ENCODE data around the gene EPHA1. TPM values are rescaled to one million over a fixed set of nuclear protein-coding genes. Genes with fewer than 3 reads are reported as not detected.
"Not testable (repeated sequence)": the region's sequence is repeated elsewhere in the genome, so short reads cannot be mapped to it uniquely, and the experiment has no call there.

Gene EPHA1
- total RNA-seq, 1 donor, result 6.2 TPM

- no peak for DNase-seq (ENCODE audit: low read depth in 2 of 3, low spot score in 2 of 3)
Measured at GRCh38 chr7:143406002-143406357, 2.7 kb downstream of the EPHA1 start.

- no peak for DNase-seq (ENCODE audit: low read depth in 2 of 3, low spot score in 2 of 3)
Measured at GRCh38 chr7:143405173-143406001, 3.3 kb downstream of the EPHA1 start.

- not testable (repeated sequence) for DNase-seq (ENCODE audit: low read depth in 2 of 3, low spot score in 2 of 3)
Measured at GRCh38 chr7:143402233-143402632, 6.4 kb downstream of the EPHA1 start.

GRCh38 chr7:143401265-143401664 lies 7.4 kb downstream of the EPHA1 start:
- DNase-seq (ENCODE audit: low read depth in 2 of 3, low spot score in 2 of 3), result no peak

GRCh38 chr7:143399642-143400041 lies 9.0 kb downstream of the EPHA1 start:
- no peak for DNase-seq (ENCODE audit: low read depth in 2 of 3, low spot score in 2 of 3)

GRCh38 chr7:143399151-143399550 lies 9.5 kb downstream of the EPHA1 start:
- DNase-seq (ENCODE audit: low read depth in 2 of 3, low spot score in 2 of 3), result no peak

GRCh38 chr7:143398616-143399015 lies 10.0 kb downstream of the EPHA1 start:
- no peak for DNase-seq (ENCODE audit: low read depth in 2 of 3, low spot score in 2 of 3)

- DNase-seq (ENCODE audit: low read depth in 2 of 3, low spot score in 2 of 3), result no peak
Measured at GRCh38 chr7:143397710-143398530, 10.7 kb downstream of the EPHA1 start.

GRCh38 chr7:143396625-143397556 lies 11.8 kb downstream of the EPHA1 start:
- no peak for DNase-seq (ENCODE audit: low read depth in 2 of 3, low spot score in 2 of 3)

- no peak for DNase-seq (ENCODE audit: low read depth in 2 of 3, low spot score in 2 of 3)
Measured at GRCh38 chr7:143396182-143396581, 12.5 kb downstream of the EPHA1 start.

GRCh38 chr7:143395187-143396149 lies 13.2 kb downstream of the EPHA1 start:
- DNase-seq (ENCODE audit: low read depth in 2 of 3, low spot score in 2 of 3), result peak in 2 of 3 donors; percentile 64 to 84

- DNase-seq (ENCODE audit: low read depth in 2 of 3, low spot score in 2 of 3), result no peak
Measured at GRCh38 chr7:143394777-143395176, 13.9 kb downstream of the EPHA1 start.

- DNase-seq (ENCODE audit: low read depth in 2 of 3, low spot score in 2 of 3), result no peak
Measured at GRCh38 chr7:143394068-143394467, 14.6 kb downstream of the EPHA1 start.

- no peak for DNase-seq (ENCODE audit: low read depth in 2 of 3, low spot score in 2 of 3)
Measured at GRCh38 chr7:143393267-143394041, 15.2 kb downstream of the EPHA1 start.

- no peak for DNase-seq (ENCODE audit: low read depth in 2 of 3, low spot score in 2 of 3)
Measured at GRCh38 chr7:143392875-143393266, 15.8 kb downstream of the EPHA1 start.

- not testable (repeated sequence) for DNase-seq (ENCODE audit: low read depth in 2 of 3, low spot score in 2 of 3)
Measured at GRCh38 chr7:143392427-143392826, 16.2 kb downstream of the EPHA1 start.

- no peak for DNase-seq (ENCODE audit: low read depth in 2 of 3, low spot score in 2 of 3)
Measured at GRCh38 chr7:143391462-143392404, 16.9 kb downstream of the EPHA1 start.

Data from hematopoietic multipotent progenitor cell (in vitro differentiated cells).